GM12873 (cell line): ENCODE data around the gene ZFP1.

Experiments
- CTCF ChIP-seq: IDR thresholded peaks from 2 replicates; pipeline ENCODE4 v1.5.1; 2012; ENCODE audit warnings: low read depth, mild to moderate bottlenecking, moderate library complexity, low read length, control low read depth; ENCODE audit not compliant: insufficient read depth; ENCODE audit errors: missing control alignments

The ZFP1 gene

GRCh38 chr16:75203096-75203495 lies 54.8 kb downstream of the ZFP1 start:
- no peak for TF ChIP-seq CTCF

- no peak for TF ChIP-seq CTCF
Measured at GRCh38 chr16:75203667-75204409, 55.5 kb downstream of the ZFP1 start.

GRCh38 chr16:75204410-75204758 lies 56.1 kb downstream of the ZFP1 start:
- TF ChIP-seq CTCF: no peak

GRCh38 chr16:75206749-75207451 lies 58.6 kb downstream of the ZFP1 start, which contains the start of gene CTRB2:
CTRB2 (minus strand) TSS chr16:75207161; CDS start chr16:75207141, 20 bp downstream.
- TF ChIP-seq CTCF: no peak

- no peak for TF ChIP-seq CTCF
Measured at GRCh38 chr16:75207831-75208230, 59.5 kb downstream of the ZFP1 start.

- no peak for TF ChIP-seq CTCF
Measured at GRCh38 chr16:75208242-75208825, 60.0 kb downstream of the ZFP1 start.

GRCh38 chr16:75208861-75209505 lies 60.7 kb downstream of the ZFP1 start:
- TF ChIP-seq CTCF: no peak
